HEK293 (cell line): ENCODE results near the gene FGD3.

Experiments used
- PRDM1 ChIP-seq: fragments of 450-650 bp; formaldehyde crosslinking; IDR thresholded peaks from 2 replicates; pipeline ENCODE4; 2016; ENCODE audit warnings: missing biosample characterization, missing genetic modification characterization
- TF ChIP-seq, protein P1 (sequence below): fragments of 450-650 bp; formaldehyde crosslinking; IDR thresholded peaks from 2 replicates; pipeline ENCODE4 v1.5.1; 2016; ENCODE audit warnings: missing biosample characterization, missing genetic modification characterization

GRCh38 chr9:93061260-93061751 is 114.0 kb downstream of the FGD3 start:
- no peak for TF ChIP-seq PRDM1 (tag by site-specific recombination)
- TF ChIP-seq, protein P1, sequence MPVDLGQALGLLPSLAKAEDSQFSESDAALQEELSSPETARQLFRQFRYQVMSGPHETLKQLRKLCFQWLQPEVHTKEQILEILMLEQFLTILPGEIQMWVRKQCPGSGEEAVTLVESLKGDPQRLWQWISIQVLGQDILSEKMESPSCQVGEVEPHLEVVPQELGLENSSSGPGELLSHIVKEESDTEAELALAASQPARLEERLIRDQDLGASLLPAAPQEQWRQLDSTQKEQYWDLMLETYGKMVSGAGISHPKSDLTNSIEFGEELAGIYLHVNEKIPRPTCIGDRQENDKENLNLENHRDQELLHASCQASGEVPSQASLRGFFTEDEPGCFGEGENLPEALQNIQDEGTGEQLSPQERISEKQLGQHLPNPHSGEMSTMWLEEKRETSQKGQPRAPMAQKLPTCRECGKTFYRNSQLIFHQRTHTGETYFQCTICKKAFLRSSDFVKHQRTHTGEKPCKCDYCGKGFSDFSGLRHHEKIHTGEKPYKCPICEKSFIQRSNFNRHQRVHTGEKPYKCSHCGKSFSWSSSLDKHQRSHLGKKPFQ (tag by site-specific recombination) = no peak
